ENCODE measurements around the gene FOXP1.

DNA sequence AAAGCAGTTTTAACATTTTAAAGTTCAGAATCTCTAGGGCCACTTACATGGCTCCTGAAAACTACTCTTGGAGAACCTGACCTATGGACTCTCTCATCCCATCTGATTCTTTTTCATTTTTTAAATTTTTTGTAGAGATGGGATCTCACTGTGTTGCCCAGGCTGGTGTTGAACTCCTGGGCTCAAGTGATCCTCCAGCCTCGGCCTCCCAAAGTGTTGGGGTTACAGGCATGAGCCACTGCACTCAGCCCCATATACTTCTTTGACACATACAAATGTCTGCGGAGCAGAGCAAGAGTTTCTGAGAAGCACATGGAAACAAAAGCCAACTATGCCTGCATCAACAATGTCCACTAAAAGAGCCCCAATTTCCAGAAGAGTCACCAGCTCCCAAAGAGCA is 189.8 kb downstream of the FOXP1 start:
- TF ChIP-seq SP2 (IDR thresholded peaks at IDR 0.05; ENCODE audit: low read length) (no peak), ATF2 (IDR thresholded peaks at IDR 0.05; ENCODE audit: low read length) (no peak)
- TF ChIP-seq, protein P1, sequence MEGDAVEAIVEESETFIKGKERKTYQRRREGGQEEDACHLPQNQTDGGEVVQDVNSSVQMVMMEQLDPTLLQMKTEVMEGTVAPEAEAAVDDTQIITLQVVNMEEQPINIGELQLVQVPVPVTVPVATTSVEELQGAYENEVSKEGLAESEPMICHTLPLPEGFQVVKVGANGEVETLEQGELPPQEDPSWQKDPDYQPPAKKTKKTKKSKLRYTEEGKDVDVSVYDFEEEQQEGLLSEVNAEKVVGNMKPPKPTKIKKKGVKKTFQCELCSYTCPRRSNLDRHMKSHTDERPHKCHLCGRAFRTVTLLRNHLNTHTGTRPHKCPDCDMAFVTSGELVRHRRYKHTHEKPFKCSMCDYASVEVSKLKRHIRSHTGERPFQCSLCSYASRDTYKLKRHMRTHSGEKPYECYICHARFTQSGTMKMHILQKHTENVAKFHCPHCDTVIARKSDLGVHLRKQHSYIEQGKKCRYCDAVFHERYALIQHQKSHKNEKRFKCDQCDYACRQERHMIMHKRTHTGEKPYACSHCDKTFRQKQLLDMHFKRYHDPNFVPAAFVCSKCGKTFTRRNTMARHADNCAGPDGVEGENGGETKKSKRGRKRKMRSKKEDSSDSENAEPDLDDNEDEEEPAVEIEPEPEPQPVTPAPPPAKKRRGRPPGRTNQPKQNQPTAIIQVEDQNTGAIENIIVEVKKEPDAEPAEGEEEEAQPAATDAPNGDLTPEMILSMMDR (IDR thresholded peaks at IDR 0.05; ENCODE audit: control extremely low read depth in 1 of 3, insufficient read depth in 1 of 3, low read depth in 1 of 3, low read length in 3 of 3), result no peak

All from H1 (cell line).